H9 (cell line): ENCODE measurements around the gene GPHA2. TPM values are rescaled to one million over a fixed set of nuclear protein-coding genes. Genes with fewer than 3 reads are reported as not detected.
A peak's percentile ranks its signal among the peaks of the same experiment; 100 is the strongest.

Experiments used
- DNase-seq: peaks from one replicate; pipeline ENCODE4 v3.0.0-alpha.2; 2017
- H2AFZ ChIP-seq: one replicate; pipeline ENCODE4 v1.6.1; 2013; ENCODE audit warnings: mild to moderate bottlenecking, low read length, control low read depth, moderate library complexity
- H2AK5ac ChIP-seq: 2 replicates; pipeline ENCODE4 v1.6.1; 2013; ENCODE audit warnings: low read length, control low read depth, mixed read lengths; ENCODE audit not compliant: insufficient read length
- H2BK120ac ChIP-seq: one replicate; pipeline ENCODE4 v1.6.1; 2013; ENCODE audit warnings: low read depth, mild to moderate bottlenecking, low read length, control low read depth, inconsistent platforms; ENCODE audit not compliant: poor library complexity, severe bottlenecking
- H2BK12ac ChIP-seq: 2 replicates; pipeline ENCODE4 v1.6.1; 2013; ENCODE audit warnings: low read length, control low read depth, mixed read lengths, low read depth; ENCODE audit not compliant: insufficient read length
- H2BK15ac ChIP-seq: 2 replicates; pipeline ENCODE4 v1.6.1; 2013; ENCODE audit warnings: low read depth, low read length, control low read depth
- H2BK20ac ChIP-seq: one replicate; pipeline ENCODE4 v1.6.1; 2013; ENCODE audit warnings: low read depth, mild to moderate bottlenecking, low read length, control low read depth, inconsistent platforms; ENCODE audit not compliant: poor library complexity, severe bottlenecking
- H2BK5ac ChIP-seq: 2 replicates; pipeline ENCODE4 v1.6.1; 2013; ENCODE audit warnings: low read length, control low read depth, mixed read lengths; ENCODE audit not compliant: insufficient read length
- H3K14ac ChIP-seq: 2 replicates; pipeline ENCODE4 v1.6.1; 2013; ENCODE audit warnings: low read length, control low read depth; ENCODE audit not compliant: insufficient read depth
- H3K18ac ChIP-seq: 2 replicates; pipeline ENCODE4 v1.6.1; 2013; ENCODE audit warnings: low read depth, mild to moderate bottlenecking, mixed read lengths, low read length, control low read depth; ENCODE audit not compliant: insufficient read length
- H3K23ac ChIP-seq: 2 replicates; pipeline ENCODE4 v1.6.1; 2013; ENCODE audit warnings: low read length, control low read depth, mixed read lengths, low read depth; ENCODE audit not compliant: insufficient read length
- H3K23me2 ChIP-seq: 2 replicates; pipeline ENCODE4 v1.6.1; 2013; ENCODE audit warnings: low read depth, mild to moderate bottlenecking, mixed read lengths, low read length, control low read depth; ENCODE audit not compliant: insufficient read length, poor library complexity, severe bottlenecking
- H3K27ac ChIP-seq: 2 replicates; pipeline ENCODE4 v1.5.1; 2013; ENCODE audit warnings: low read length, control low read depth, mixed read lengths, low read depth; ENCODE audit not compliant: insufficient read length
- H3K27me3 ChIP-seq: 2 replicates; pipeline ENCODE4 v1.6.1; 2013; ENCODE audit warnings: low read length, control low read depth, inconsistent platforms; ENCODE audit not compliant: insufficient read depth
- H3K4ac ChIP-seq: 2 replicates; pipeline ENCODE4 v1.6.1; 2013; ENCODE audit warnings: low read depth, mild to moderate bottlenecking, control low read depth, inconsistent platforms, low read length, moderate library complexity
- H3K4me1 ChIP-seq: 2 replicates; pipeline ENCODE4 v1.6.1; 2013; ENCODE audit warnings: low read length, control low read depth, inconsistent platforms; ENCODE audit not compliant: insufficient read depth
- H3K4me2 ChIP-seq: 2 replicates; pipeline ENCODE4 v1.6.1; 2013; ENCODE audit warnings: low read length, control low read depth, mixed read lengths; ENCODE audit not compliant: insufficient read length, insufficient read depth
- H3K56ac ChIP-seq: 2 replicates; pipeline ENCODE4 v1.6.1; 2013; ENCODE audit warnings: low read depth, mild to moderate bottlenecking, mixed read lengths, low read length, control low read depth; ENCODE audit not compliant: insufficient read length
- H3K79me1 ChIP-seq: 2 replicates; pipeline ENCODE4 v1.6.1; 2013; ENCODE audit warnings: low read depth, mild to moderate bottlenecking, moderate library complexity, low read length, control low read depth, inconsistent platforms; ENCODE audit not compliant: insufficient read depth, poor library complexity, severe bottlenecking
- H3K79me2 ChIP-seq: 2 replicates; pipeline ENCODE4 v1.6.1; 2013; ENCODE audit warnings: low read length, control low read depth, inconsistent platforms; ENCODE audit not compliant: insufficient read depth
- H3K9ac ChIP-seq: 2 replicates; pipeline ENCODE4 v1.6.1; 2013; ENCODE audit warnings: low read length, control low read depth, mixed read lengths; ENCODE audit not compliant: insufficient read length; ENCODE audit errors: extremely low read depth
- H3K9me3 ChIP-seq: one replicate; pipeline ENCODE4 v1.6.1; 2013; ENCODE audit warnings: low read depth, low read length, inconsistent platforms; ENCODE audit not compliant: control insufficient read depth
- H3T11ph ChIP-seq: one replicate; pipeline ENCODE4 v1.6.1; 2013; ENCODE audit warnings: mild to moderate bottlenecking, low read length, control low read depth, inconsistent platforms
- H4K20me1 ChIP-seq: one replicate; pipeline ENCODE4 v1.6.1; 2013; ENCODE audit not compliant: control insufficient read depth, insufficient read length, insufficient read depth
- H4K5ac ChIP-seq: 2 replicates; pipeline ENCODE4 v1.6.1; 2013; ENCODE audit warnings: low read depth, mild to moderate bottlenecking, mixed read lengths, low read length, control low read depth; ENCODE audit not compliant: insufficient read length
- H4K8ac ChIP-seq: replicated peaks from 2 replicates; pipeline ENCODE4 v1.6.1; 2013; ENCODE audit warnings: low read length, control low read depth, mixed read lengths, low read depth; ENCODE audit not compliant: insufficient read length
- H4K91ac ChIP-seq: 2 replicates; pipeline ENCODE4 v1.6.1; 2013; ENCODE audit warnings: low read depth, mild to moderate bottlenecking, moderate library complexity, mixed read lengths, low read length, control low read depth; ENCODE audit not compliant: insufficient read length
- H3K27ac Mint-ChIP-seq, 3 experiments: 2 replicates in 2 of 3; 3 replicates in 1 of 3; pipeline ENCODE4 v1.8.0; 2020 to 2021; ENCODE audit warnings: mixed read lengths in 3 of 3, mild to moderate bottlenecking in 1 of 3, moderate library complexity in 1 of 3
- H3K27me3 Mint-ChIP-seq: 2 replicates; pipeline ENCODE4 v1.8.0; 2021; ENCODE audit warnings: low read depth, mild to moderate bottlenecking, moderate library complexity, mixed read lengths
- H3K36me3 Mint-ChIP-seq, 3 experiments: 2 replicates in 2 of 3; 3 replicates in 1 of 3; pipeline ENCODE4 v1.8.0; 2020 to 2021; ENCODE audit warnings: low read depth in 3 of 3, mixed read lengths in 3 of 3; ENCODE audit not compliant: insufficient read depth in 1 of 3
- H3K4me1 Mint-ChIP-seq, 2 experiments: 2 replicates each; pipeline ENCODE4 v1.8.0; 2020; ENCODE audit warnings: mixed read lengths in 2 of 2
- H3K4me3 Mint-ChIP-seq, 2 experiments: 2 replicates in 1 of 2; 3 replicates in 1 of 2; pipeline ENCODE4 v1.8.0; 2020 to 2021; ENCODE audit warnings: mild to moderate bottlenecking in 2 of 2, mixed read lengths in 2 of 2, moderate library complexity in 1 of 2
- H3K9me3 Mint-ChIP-seq, 2 experiments: 2 replicates in 1 of 2; 3 replicates in 1 of 2; pipeline ENCODE4 v1.8.0; 2020; ENCODE audit warnings: mild to moderate bottlenecking in 2 of 2, mixed read lengths in 2 of 2, moderate library complexity in 1 of 2
- CTCF ChIP-seq: fragments of 200-600 bp; sonication (generic); conservative IDR thresholded peaks from 3 replicates; pipeline ENCODE4 v1.8.0; 2021; ENCODE audit warnings: antibody characterized with exemption, mild to moderate bottlenecking
- WGBS: extraction: QIAGEN DNeasy Blood & Tissue Kit; methylation state at CpG from one replicate; pipeline ENCODE4 v1.1.7; 2013; ENCODE audit warnings: missing lambda C conversion rate, low lambda C conversion rate, mixed read lengths; ENCODE audit not compliant: insufficient read length; ENCODE audit errors: extremely low coverage; 5-methylcytosine and 5-hydroxymethylcytosine counted together
- total RNA-seq: library from RNA; stranded (reverse); gene quantifications from 2 replicates; pipeline ENCODE4 v1.2.1, GENCODE V29; 2021

Gene GPHA2
- total RNA-seq, 1 experiment from 2014 or later: 2.1 TPM

- no CpG with 5 or more reads among the region's 27 CpGs for WGBS
- Histone ChIP-seq H3K23ac (no peak overlapping the region), H2AK5ac (no peak overlapping the region), H3K79me2 (no peaks in the 10 kb centered on the region), H3K9ac (no peak overlapping the region), H2AFZ (no peak overlapping the region), H2BK5ac (no peak overlapping the region), H3K56ac (no peak overlapping the region), H2BK120ac (no peak overlapping the region), H3K27ac (no peak overlapping the region), H3K27me3 (no peaks in the 10 kb centered on the region), H4K5ac (no peak overlapping the region), H2BK15ac (no peak overlapping the region), H3K4ac (no peak overlapping the region), H3K4me1 (no peaks in the 10 kb centered on the region), H3K4me2 (no peak overlapping the region), H4K8ac (no peak overlapping the region), H4K20me1 (no peaks in the 10 kb centered on the region), H2BK20ac (no peak overlapping the region), H3K18ac (no peak overlapping the region), H2BK12ac (no peak overlapping the region), H3T11ph (no peak overlapping the region), H3K23me2 (no peaks in the 10 kb centered on the region), H3K79me1 (no peaks in the 10 kb centered on the region), H3K14ac (no peak overlapping the region), H3K9me3 (no peaks in the 10 kb centered on the region), H4K91ac (no peak overlapping the region)
- H3K27ac Mint-ChIP-seq: 0 out of 7 replicates have a peak overlapping the region, but pooled peaks of 1 of the 3 experiments have one; percentile 23
- no peak for DNase-seq
- H3K4me3 Mint-ChIP-seq: no peak overlapping the region
- peaks cover 14 to 48% (median 41%) of the 10 kb centered on the region in 3 experiments; a peak in 6 of 7 replicates for H3K36me3 Mint-ChIP-seq
- H3K4me1 Mint-ChIP-seq: 0 out of 4 replicates have a peak, but pooled peaks cover 0 to 2% of the 10 kb centered on the region in 2 experiments
- no peaks in the 10 kb centered on the region for H3K27me3 Mint-ChIP-seq
- H3K9me3 Mint-ChIP-seq: no peaks in the 10 kb centered on the region
- TF ChIP-seq CTCF: no peak
These were observed 25.1 kb downstream of the GPHA2 start for GRCh38 chr11:64910451-64911093.
